H1 (cell line): Measurements from ENCODE around the gene PAQR4.

Experiments
- CTCF ChIP-seq, 3 experiments: IDR thresholded peaks; 1 replicate in 2 of 3; 2 replicates in 1 of 3; pipeline versions ENCODE4 v1.5.1 to v1.6.1; 2011; ENCODE audit warnings: low read length in 3 of 3, mild to moderate bottlenecking in 3 of 3, inconsistent platforms in 2 of 3, low read depth in 1 of 3, moderate library complexity in 1 of 3; ENCODE audit not compliant: insufficient read depth in 1 of 3; ENCODE audit errors: control extremely low read depth in 1 of 3
- EP300 ChIP-seq, 2 experiments: IDR thresholded peaks; 1 replicate in 1 of 2; 2 replicates in 1 of 2; pipeline ENCODE4 v1.6.1; 2011 to 2012; ENCODE audit warnings: low read depth in 2 of 2, low read length in 2 of 2, mild to moderate bottlenecking in 2 of 2, borderline replicate concordance in 1 of 2, inconsistent platforms in 1 of 2, moderate library complexity in 1 of 2
- PHF8 ChIP-seq: fragments of 200-600 bp; sonication (generic); conservative IDR thresholded peaks from 2 replicates; pipeline ENCODE4 v1.7.1; 2012; ENCODE audit warnings: low read depth, mild to moderate bottlenecking, inconsistent platforms, low read length, moderate library complexity
- POLR2A ChIP-seq, 2 experiments: IDR thresholded peaks; 1 replicate in 1 of 2; 2 replicates in 1 of 2; pipeline ENCODE4 v1.6.1; 2011; ENCODE audit warnings: low read depth in 2 of 2, low read length in 2 of 2, mild to moderate bottlenecking in 2 of 2; ENCODE audit errors: control extremely low read depth in 1 of 2

DNA sequence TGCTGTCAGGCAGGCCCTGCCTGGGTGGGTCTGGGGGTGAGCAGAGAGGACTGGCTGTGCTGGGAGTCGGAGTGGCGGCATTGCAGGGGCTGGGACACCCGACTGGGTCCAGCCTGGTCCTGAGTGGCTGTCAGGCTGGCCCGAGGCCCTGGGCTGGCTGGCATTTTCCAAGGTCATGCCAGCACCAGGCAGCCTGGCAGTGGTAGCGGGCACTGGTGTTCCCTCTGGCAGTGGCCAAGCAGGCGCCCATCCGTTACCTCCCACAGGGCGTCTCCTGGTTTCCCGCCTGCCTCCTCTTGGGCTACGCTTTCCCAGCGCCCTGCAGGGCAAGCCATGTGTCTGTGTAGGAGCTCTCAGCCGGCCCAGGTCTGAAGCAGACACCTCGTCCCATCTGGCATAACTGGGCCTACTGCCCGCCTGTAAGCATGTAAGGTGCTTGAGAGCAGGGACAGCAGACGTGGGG, 16.8 kb downstream of the PAQR4 start:
- TF ChIP-seq PHF8 (no peak), POLR2A (IDR thresholded peaks at IDR 0.05; ENCODE audit: control extremely low read depth in 1 of 2, low read depth in 2 of 2, low read length in 2 of 2) (no peak), EP300 (IDR thresholded peaks at IDR 0.05; ENCODE audit: borderline replicate concordance in 1 of 2, low read depth in 2 of 2, low read length in 2 of 2) (no peak), CTCF (IDR thresholded peaks at IDR 0.05; ENCODE audit: control extremely low read depth in 1 of 3, insufficient read depth in 1 of 3, low read depth in 1 of 3, low read length in 3 of 3) (no peak)
